Subcutaneous adipose tissue (tissue), 4 donors: Measurements from ENCODE around the gene PLCB2. TPM values are rescaled to one million over a fixed set of nuclear protein-coding genes. Genes with fewer than 3 reads are reported as not detected.

ENCODE experiments used
- CTCF ChIP-seq: fragments of 450-650 bp; IDR thresholded peaks from one replicate; pipeline ENCODE4 v1.5.1; 2016; ENCODE audit warnings: low read depth, mild to moderate bottlenecking, control low read depth, antibody characterized with exemption, moderate library complexity
- total RNA-seq, 4 donors: library from RNA; depleted of rRNA; stranded (reverse); fragments of >200 nt; gene quantifications; one replicate each; pipeline ENCODE4 v1.1.0, GENCODE V29; 2016

Gene PLCB2
- total RNA-seq, 4 donors from 2014 or later = 13.8 to 69.7 (median 20.2) TPM

- no peak for TF ChIP-seq CTCF
Observed at GRCh38 chr15:40264321-40265153, 43.2 kb downstream of the PLCB2 start.

- TF ChIP-seq CTCF = no peak
Observed at GRCh38 chr15:40263024-40263754, 44.5 kb downstream of the PLCB2 start.

GRCh38 chr15:40259021-40259420, 48.7 kb downstream of the PLCB2 start:
- TF ChIP-seq CTCF = no peak

- no peak for TF ChIP-seq CTCF
Observed at GRCh38 chr15:40258544-40258943, 49.2 kb downstream of the PLCB2 start.

GRCh38 chr15:40257656-40258450, 49.9 kb downstream of the PLCB2 start:
- TF ChIP-seq CTCF = no peak

- TF ChIP-seq CTCF = no peak
Observed at GRCh38 chr15:40256638-40257235, 51.0 kb downstream of the PLCB2 start.
